GM19455 (cell line): ENCODE measurements around the gene DSCAML1.

Experiments
- ATAC-seq: cut with Tn5 transposase; IDR thresholded peaks from one replicate; pipeline ENCODE4 v1.9.1; 2021; ENCODE audit not compliant: unreplicated experiment

The DSCAML1 gene

GRCh38 chr11:117505285-117505970 lies 291.6 kb downstream of the DSCAML1 start:
- no peak for ATAC-seq

GRCh38 chr11:117502779-117503100 lies 294.3 kb downstream of the DSCAML1 start:
- ATAC-seq, result no peak

- ATAC-seq, result no peak
These were observed 294.8 kb downstream of the DSCAML1 start for GRCh38 chr11:117502015-117502778.

GRCh38 chr11:117501237-117501898 lies 295.6 kb downstream of the DSCAML1 start:
- ATAC-seq, result no peak

GRCh38 chr11:117498791-117499190 lies 298.2 kb downstream of the DSCAML1 start:
- no peak for ATAC-seq

- no peak for ATAC-seq
These were observed 299.6 kb downstream of the DSCAML1 start for GRCh38 chr11:117497206-117497951.

- no peak for ATAC-seq
These were observed 301.7 kb downstream of the DSCAML1 start for GRCh38 chr11:117495357-117495756.

- ATAC-seq, result no peak
These were observed 304.3 kb downstream of the DSCAML1 start for GRCh38 chr11:117492578-117493251.

GRCh38 chr11:117490911-117491310 lies 306.1 kb downstream of the DSCAML1 start:
- no peak for ATAC-seq

GRCh38 chr11:117489999-117490679 lies 306.9 kb downstream of the DSCAML1 start:
- no peak for ATAC-seq

GRCh38 chr11:117488996-117489952 lies 307.7 kb downstream of the DSCAML1 start:
- no peak for ATAC-seq

- no peak for ATAC-seq
These were observed 311.0 kb downstream of the DSCAML1 start for GRCh38 chr11:117486059-117486458.

GRCh38 chr11:117484156-117484555 lies 312.9 kb downstream of the DSCAML1 start:
- no peak for ATAC-seq

- no peak for ATAC-seq
These were observed 313.6 kb downstream of the DSCAML1 start for GRCh38 chr11:117483372-117483771.

GRCh38 chr11:117482881-117483280 lies 314.1 kb downstream of the DSCAML1 start:
- no peak for ATAC-seq

- no peak for ATAC-seq
These were observed 315.1 kb downstream of the DSCAML1 start for GRCh38 chr11:117481885-117482284.

GRCh38 chr11:117481036-117481435 lies 316.0 kb downstream of the DSCAML1 start:
- ATAC-seq, result no peak

GRCh38 chr11:117480221-117480620 lies 316.8 kb downstream of the DSCAML1 start:
- ATAC-seq, result no peak

- ATAC-seq, result no peak
These were observed 317.6 kb downstream of the DSCAML1 start for GRCh38 chr11:117479372-117479771.
